Measurements from ENCODE around the gene PCYT2. TPM values are rescaled to one million over a fixed set of nuclear protein-coding genes. Genes with fewer than 3 reads are reported as not detected.

The PCYT2 gene
- total RNA-seq, 1 donor from 2014 or later = 46.8 TPM

DNA sequence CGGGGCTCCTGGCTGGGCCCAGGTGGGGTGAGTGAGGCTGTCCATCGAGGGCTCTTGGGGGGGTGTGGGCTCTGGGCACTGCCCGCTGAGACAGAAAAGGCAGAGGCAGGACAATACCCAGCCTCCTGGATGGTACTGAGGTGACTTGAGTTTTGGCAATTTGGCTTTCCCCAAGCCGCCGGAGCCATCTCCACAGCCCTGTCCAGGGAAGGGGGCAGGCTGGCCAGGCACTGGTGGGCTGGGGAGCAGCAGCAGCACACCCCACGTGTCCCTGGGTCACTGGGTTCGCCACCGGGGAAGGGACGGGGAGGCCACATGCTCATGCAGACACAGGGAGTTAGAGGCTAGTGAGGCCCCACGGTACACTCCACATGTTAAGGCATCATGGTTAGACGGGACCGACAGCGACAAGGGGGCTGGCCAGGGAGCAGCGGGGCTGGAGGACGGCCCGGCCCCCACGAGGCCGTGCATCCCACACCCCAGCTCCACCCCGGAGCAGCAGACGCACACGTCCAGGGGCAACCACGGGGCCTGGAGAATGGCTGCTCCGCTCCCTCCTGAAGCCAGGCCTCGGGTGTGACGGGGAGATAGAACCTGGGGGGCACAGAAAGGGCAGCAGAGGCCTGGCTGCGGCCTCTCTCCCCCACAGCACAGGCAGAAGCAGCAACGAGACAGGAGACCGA, 43.1 kb downstream of the PCYT2 start:
- Mint-ChIP-seq H3K4me1 (ENCODE audit: unreplicated experiment) (peaks cover 15% of the 10 kb centered on the region), H3K4me3 (peak overlapping the region; percentile 72), H3K36me3 (peaks cover 5% of the 10 kb centered on the region), H3K9me3 (no peaks in the 10 kb centered on the region), H3K27me3 (no peaks in the 10 kb centered on the region), H3K27ac (peak overlapping the region; percentile 90)
- no peak for DNase-seq (ENCODE audit: extremely low spot score, unreplicated experiment)
- no peak for TF ChIP-seq CTCF (conservative IDR thresholded peaks at IDR 0.05)

DNA sequence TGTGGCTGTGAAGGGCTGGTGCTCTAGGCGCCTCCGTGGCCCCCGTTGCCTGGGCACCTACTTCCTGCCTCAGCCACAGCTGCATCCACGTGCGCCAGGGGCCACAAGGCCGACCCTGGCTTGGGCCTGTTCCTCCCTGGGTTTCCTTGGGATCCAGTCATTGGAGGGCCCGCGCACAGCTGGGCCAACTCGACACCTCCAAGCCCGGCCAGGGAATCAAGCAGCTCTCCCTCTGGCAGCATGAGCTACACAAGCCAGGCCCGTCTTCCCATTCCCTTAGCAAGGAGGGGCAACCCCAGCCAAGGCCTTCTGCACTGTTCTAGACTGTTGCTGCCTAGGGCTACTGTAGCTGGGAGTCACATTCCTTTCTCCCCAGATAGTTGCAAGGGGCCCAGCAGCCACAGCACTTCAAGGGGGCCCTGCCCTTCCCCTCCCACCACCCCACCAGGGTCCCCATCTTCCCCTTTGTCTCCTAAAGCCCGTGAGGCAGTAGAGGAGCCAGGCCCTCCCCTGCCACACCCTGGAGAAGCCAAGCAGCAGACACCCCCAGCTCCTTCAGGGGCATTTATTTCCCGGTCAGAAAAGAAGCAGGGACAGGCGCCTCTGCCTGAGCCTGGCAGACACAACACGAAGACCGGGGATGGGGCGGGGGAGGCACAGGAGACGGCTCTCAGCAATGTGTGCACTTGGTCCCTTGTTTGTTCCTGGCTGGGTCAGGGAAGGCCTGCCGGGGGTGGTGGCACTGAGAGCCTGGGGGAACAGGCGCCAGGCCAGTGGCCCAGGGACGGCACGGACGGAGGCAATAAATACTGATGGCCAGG, 43.8 kb downstream of the PCYT2 start:
- no peaks in the 10 kb centered on the region for H3K27me3 Mint-ChIP-seq
- no peak for TF ChIP-seq CTCF (conservative IDR thresholded peaks at IDR 0.05)
- H3K4me1 Mint-ChIP-seq (ENCODE audit: unreplicated experiment) = peaks cover 20% of the 10 kb centered on the region
- H3K4me3 Mint-ChIP-seq = peak overlapping the region; percentile 72
- H3K36me3 Mint-ChIP-seq = peaks cover 10% of the 10 kb centered on the region
- no peaks in the 10 kb centered on the region for H3K9me3 Mint-ChIP-seq
- peak overlapping the region; percentile 90 for H3K27ac Mint-ChIP-seq
- DNase-seq (ENCODE audit: extremely low spot score, unreplicated experiment) = no peak

GRCh38 chr17:81866440-81867169, 44.6 kb downstream of the PCYT2 start:
- Mint-ChIP-seq H3K27me3 (no peaks in the 10 kb centered on the region), H3K4me3 (peak overlapping the region; percentile 72), H3K9me3 (no peaks in the 10 kb centered on the region), H3K27ac (peak overlapping the region; percentile 90), H3K36me3 (peaks cover 10% of the 10 kb centered on the region), H3K4me1 (ENCODE audit: unreplicated experiment) (peaks cover 20% of the 10 kb centered on the region)
- DNase-seq (ENCODE audit: extremely low spot score, unreplicated experiment) = no peak
- no peak for TF ChIP-seq CTCF (conservative IDR thresholded peaks at IDR 0.05)

DNA sequence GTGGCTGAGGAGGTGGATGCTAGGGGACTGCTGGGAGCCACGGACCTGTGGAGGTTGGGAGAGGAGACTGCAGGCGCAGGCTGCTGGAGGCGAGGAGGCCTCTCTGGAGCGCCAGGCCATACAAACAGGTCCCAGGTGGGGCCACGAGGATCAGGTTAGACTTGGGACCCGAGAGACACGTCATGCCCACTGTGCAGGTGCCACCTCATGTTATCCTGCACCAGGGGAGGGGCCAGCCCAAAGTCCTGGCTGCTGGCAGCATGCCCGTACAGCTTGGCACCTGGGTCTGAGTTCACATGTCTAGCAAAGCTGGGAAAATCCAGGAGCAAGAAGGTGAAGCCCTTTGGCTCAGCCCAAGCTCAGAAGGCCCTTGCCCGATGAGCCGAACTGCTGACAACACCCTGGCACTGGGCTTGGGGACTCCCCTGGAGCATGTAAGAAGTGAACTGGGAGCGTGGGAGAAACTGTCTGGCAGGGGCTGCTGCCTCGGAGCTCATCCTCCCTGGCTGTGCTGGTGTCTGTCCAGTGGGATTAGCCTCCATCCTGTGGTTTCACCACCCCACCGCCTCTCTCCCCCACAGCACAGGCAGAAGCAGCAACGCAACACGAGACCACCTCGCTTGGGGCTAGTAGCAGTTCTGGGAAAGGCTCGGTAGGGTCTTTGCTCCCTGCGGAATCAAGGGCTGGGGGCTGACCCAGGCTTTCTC, 45.3 kb downstream of the PCYT2 start:
- Mint-ChIP-seq H3K27ac (peak overlapping the region; percentile 75), H3K27me3 (no peaks in the 10 kb centered on the region), H3K4me3 (no peak overlapping the region), H3K9me3 (no peaks in the 10 kb centered on the region), H3K4me1 (ENCODE audit: unreplicated experiment) (peaks cover 20% of the 10 kb centered on the region), H3K36me3 (peaks cover 10% of the 10 kb centered on the region)
- DNase-seq (ENCODE audit: extremely low spot score, unreplicated experiment) = no peak
- no peak for TF ChIP-seq CTCF (conservative IDR thresholded peaks at IDR 0.05)

GRCh38 chr17:81865358-81865732, 45.9 kb downstream of the PCYT2 start:
- Mint-ChIP-seq H3K4me3 (no peak overlapping the region), H3K27ac (peak overlapping the region; percentile 75)

More at GRCh38 chr17:81865358-81865732, 45.9 kb downstream of the PCYT2 start:
- DNase-seq (ENCODE audit: extremely low spot score, unreplicated experiment) = no peak
- Mint-ChIP-seq H3K4me1 (ENCODE audit: unreplicated experiment) (peaks cover 20% of the 10 kb centered on the region), H3K9me3 (no peaks in the 10 kb centered on the region), H3K36me3 (peaks cover 13% of the 10 kb centered on the region), H3K27me3 (peaks cover 3% of the 10 kb centered on the region)
- TF ChIP-seq CTCF (conservative IDR thresholded peaks at IDR 0.05) = no peak
